NOMO-1 treated with dmso at 0.1 percent for 144 hours (cell line): ENCODE results near the gene CWH43.
"Not testable (repeated sequence)": the region's sequence is repeated elsewhere in the genome, so short reads cannot be mapped to it uniquely, and the experiment has no call there.

Experiments used
- DNase-seq: peaks from one replicate; lab custom pipeline; 2025; ENCODE audit not compliant: unreplicated experiment; lab: John Stamatoyannopoulos, UW

CWH43 gene

DNA sequence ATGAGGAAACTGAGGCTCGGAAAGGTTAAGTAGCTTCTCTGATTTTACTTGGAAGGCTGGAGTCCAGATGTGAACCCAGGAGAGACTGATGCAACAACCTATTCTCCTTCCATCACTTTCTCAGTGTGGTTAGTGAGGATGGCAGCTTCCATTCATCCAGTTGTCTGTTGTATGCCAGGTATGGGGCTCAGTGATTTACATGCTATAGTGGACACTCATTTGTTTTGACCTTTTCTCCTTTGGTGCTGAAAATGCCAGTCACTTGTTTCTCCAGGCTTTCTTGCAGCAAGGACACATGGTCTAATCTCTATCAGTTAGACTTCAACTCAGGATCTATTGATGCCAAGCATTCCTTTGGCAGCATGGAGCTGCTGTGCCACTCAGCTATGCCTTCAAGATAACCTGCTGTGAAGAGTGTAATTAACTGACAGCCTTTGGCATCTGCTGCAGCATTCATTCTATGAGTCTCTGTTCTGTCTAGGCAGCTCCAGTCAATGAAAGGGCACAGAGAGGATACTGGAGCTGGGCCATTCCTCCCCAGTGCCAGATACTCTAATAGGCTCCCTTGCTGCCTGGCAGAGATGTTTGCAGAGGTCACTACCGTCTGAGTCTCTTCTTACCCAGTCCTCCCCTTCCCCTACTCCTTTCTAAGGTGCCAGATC is 11.0 kb upstream of the CWH43 start:
- no peak for DNase-seq

DNA sequence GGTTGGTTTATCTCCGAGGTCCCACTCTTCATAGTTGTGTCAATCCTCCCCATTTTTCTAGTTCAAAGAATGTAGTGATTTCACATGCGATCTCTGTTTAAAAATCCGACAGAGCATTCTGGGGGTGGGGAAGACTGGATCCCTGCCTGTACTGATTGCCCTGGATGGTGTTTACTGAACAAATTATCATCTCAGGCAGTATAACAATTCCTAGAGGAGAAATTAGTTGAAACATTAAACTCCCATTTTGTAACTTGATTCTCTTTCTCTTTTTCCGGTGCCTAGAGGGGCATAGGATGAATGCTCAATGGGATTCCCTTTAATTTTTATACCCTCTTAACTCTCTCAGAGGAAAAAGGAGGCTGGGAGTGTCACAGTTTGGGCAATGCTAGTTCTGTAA is 10.0 kb upstream of the CWH43 start:
- DNase-seq, result no peak

DNA sequence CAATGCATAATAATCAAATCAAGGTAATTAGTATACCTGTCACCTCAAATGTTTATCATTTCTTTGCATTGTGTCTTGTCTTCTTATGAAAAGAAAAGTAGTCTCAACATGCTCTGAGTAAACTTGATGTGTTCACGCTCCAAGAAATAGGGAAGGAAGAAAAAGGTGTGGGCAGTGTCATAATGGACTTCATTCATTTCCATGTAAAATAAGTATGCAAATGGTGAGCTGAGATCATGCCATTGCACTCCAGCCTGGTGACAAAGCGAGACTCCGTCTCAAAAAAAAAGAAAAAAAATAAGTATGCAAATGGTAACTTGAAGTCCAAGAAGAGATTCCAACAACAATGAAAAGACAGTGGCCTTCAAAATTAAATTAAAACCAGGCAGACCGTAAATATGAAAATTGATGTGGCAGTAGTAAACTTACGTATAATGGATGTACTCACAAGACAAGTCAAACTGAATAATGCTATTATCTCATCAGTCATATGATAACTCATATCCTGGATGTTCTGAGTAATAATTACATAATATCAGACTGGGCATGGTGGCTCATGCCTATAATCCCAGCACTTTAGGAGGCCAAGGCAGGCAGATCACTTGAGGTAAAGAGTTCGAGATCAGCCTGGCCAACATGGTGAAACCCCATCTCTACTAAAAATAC is 6.0 kb upstream of the CWH43 start:
- DNase-seq, result no peak

DNA sequence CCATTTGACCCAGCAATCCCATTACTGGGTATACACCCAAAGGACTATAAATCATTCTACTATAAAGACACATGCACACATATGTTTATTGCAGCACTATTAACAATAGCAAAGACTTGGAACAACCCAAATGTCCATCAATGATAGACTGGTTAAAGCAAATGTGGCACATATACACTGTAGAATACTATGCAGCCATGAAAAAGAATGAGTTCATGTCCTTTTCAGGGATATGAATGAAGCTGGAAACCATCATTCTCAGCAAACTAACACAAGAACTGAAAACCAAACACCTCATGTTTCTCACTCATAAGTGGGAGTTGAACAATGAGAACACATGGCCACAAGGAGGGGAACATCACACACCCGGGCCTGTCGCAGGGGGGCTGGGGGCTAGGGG is 2.1 kb upstream of the CWH43 start:
- not testable (repeated sequence) for DNase-seq

DNA sequence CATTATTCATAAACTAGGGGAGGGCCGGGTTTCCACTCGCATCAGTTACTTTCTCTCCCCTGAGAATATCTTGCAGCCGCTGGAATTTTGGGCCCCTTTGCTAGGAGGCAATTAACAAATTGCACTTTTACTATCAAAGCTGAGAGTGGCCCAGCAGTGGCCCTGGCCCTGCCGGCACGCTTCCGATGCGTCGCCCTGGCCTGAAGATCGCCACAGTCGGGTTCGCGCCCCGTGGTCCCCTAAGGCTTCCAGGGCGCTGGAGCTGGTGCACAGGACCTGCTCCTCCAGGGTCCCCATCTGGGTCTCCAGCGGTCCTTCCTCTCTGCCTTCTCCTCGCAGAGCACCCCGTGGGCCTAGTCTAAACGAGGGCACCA is 486 bp upstream of the CWH43 start:
- DNase-seq, result no peak

DNA sequence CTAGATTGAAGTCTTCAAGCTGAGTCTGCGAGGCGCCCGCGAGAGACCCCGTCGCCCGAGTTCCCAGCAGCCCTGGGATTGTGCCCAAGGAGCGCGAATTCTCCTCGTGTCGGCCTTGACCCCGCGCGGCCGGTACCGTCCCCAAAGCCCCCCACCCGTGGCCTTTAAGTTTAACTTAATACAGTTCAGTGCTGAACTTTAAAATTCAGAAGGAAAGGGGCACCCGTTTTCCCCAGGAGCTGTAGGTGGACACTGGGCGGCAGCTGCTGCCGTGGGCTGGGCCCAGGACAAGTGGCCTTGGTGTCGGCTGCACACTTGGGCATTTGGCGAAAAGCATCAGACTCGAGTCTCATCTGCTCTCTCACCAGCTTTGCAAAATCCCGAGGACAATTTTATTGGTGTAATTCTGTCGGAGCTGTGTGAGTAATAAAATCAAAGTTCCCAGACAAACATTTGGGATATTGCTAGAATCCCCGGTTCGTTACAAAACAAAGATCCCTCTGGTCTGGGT is 634 bp downstream of the CWH43 start:
- DNase-seq, result no peak

DNA sequence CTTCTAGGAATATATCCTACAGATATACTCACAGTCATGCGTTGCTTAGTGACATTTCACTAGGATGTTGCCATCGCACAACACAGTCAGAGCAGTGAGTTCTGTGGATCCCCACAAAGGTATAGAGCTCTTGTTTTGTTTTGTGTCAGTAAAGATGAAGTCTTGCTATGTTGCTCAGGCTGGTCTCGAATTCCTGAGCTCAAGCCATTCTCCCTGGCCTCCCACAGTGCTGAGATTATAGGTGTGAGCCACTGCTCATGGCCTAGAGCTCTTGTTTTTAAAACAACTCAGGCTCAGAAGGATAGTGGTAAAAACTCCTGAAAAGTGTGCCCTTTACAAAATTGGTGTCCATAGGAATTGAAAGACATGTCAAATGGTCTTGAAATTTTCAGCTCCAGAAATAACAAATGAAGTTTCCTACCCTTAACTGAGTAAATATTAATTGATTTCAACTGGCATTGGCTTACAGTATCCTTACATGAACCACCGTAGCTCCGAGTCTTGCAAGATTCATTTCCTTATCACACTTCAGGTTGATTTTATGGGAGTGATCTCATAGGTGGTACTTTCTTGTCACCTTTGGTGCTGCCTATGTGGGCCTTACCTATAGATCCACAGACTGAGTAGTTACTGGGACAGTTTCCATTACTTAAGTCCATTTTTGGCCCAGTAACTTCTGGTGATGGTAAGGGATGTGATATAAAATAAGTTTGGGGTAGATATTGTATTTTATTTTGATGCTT is 3.6 kb downstream of the CWH43 start:
- no peak for DNase-seq

DNA sequence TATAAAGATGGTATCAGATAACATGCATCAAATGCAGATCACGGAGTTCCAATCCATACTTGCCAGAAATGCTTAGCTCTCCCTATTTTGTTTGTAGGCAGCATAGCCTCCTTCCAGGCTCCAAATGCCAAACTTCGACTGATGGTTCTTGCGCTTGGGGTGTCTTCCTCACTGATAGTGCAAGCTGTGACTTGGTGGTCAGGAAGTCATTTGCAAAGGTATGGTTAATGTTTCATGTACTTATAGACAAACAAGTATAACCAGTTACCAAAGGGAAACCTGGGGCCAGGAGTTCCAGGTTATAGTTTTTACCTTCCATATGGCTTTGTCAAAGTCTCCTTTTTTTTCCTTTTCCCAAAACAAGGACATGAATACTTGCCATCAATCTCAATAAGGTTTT is 5.3 kb downstream of the CWH43 start:
- DNase-seq, result no peak

DNA sequence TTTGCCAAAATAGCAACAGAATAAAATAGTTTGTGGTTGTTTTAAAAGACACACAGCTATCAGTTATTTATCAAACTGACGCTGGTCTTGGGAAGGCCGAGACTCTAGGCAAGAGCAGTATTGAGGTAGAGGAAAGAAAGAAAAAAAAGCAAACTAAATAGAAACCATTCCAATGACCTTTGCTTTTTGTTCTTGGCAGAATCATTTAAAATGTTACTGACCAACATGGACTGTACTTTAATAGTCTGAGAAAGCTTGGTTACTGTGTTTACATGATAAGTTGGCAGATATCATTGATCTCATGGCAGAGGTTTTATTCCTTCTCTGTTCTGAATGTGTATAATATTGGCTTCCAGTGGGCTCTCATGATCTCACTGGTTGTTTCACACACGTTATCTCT is 11.9 kb downstream of the CWH43 start:
- no peak for DNase-seq

DNA sequence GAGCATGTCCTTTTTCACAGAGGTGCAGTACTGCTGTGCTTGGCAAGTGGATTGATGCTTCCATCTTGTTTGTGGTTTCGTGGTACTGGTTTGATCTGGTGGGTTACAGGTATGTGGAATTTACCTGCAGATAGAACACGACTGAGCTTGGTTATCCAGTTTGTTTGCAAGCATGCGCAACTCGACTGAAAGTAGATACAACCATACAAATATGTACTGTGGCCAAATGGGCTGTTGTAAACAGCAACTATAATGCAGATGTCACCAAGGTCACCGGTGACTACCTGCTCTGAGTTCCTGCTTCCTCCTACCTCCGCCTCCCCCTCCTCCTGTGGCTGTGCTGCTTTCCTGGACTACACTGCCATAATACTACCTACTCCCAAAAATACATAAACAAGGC is 12.4 kb downstream of the CWH43 start:
- no peak for DNase-seq

DNA sequence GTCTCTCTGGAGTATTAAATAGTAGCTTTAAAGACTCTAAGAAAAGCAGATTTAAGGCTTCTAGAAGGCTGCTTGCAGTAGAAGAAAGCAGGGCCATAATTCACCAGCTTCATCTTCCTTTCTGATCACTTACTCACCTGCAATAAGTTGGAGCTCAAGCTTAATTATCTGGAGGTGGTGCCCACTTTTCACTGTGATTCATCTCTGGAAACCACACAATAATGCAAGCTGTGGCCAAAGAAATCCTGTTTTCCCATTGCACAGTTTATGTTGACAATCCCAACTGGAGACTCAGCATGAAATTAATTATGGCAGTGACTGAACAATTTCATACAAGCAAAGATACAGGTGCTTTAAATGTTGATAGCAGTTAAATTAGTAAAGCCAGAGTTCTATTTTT is 14.7 kb downstream of the CWH43 start:
- no peak for DNase-seq

DNA sequence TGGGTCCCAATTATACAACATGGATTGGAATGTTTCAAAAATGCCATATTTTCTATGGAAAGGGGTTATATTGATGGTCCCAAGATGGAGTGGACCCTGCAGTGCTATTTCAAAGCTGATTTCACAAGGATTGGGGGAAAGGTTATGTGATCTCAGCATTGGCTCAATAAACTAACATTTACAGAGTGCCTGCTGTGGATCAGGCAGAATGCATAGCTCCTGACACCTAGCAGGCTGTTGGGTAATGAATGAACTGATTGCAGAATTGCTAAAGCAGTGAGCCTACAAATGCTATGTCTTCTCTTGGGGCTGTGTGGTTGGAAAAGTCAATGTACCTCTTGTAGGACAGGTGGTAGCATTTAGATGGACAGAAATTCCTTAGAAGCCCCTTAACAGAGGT is 16.9 kb downstream of the CWH43 start:
- DNase-seq, result no peak

DNA sequence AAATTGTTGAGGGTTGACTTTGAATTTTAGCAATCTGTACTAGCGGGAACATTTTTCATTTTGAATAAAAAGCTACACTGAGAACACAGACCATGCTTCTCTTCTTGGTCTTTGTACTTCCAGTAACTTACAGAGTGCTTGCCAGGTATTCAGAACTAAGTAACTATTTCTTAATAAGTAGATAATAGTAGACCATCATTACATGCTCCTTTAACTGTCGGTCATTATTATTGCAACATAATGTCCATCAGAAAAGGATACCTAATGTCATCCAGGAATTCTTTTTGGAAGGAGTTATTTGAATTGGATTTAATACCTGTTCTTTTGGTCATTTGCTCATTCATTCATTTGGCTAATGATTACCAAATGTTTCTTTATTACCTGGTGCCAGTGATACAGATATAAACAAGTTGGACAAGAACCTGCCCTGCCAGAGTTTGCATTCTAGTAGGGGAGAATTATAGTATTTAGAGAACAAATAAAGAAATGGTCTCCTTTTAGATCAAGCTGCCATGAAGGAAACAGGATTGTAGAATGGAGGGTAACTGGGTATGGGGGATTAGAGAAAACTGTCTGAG is 32.7 kb downstream of the CWH43 start:
- no peak for DNase-seq

DNA sequence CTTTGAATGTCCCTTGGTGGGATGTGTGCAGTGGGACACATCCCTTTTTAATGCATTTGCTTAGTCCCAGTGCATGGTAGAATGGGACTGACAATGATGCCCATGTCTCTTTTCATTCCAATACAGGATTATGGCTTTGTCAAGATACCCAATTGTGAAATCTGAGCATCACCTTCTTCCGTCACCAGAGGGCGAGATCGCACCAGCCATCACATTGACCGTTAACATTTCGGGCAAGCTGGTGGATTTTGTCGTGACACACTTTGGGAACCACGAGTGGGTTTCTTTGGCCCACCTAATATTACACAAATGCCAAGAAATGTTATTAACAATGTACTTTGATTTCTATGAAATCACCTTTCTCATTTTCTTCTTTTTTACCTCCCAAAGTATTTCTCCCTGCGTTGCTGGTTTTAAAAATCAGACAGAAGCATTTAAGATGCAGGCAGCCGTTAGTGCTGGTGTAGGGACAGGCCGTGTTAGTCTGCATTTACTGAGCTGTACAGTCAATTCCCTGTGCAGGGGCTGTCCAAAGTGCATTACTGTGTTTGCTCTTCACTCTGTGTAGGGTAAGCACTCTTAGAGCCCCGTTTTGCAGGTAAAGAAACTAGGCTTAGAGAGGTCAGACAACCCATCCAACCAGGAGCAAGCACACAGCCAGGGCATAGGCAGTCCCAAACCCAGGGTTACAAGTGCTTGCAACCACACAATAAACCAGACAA is 46.5 kb downstream of the CWH43 start:
- DNase-seq, result no peak

DNA sequence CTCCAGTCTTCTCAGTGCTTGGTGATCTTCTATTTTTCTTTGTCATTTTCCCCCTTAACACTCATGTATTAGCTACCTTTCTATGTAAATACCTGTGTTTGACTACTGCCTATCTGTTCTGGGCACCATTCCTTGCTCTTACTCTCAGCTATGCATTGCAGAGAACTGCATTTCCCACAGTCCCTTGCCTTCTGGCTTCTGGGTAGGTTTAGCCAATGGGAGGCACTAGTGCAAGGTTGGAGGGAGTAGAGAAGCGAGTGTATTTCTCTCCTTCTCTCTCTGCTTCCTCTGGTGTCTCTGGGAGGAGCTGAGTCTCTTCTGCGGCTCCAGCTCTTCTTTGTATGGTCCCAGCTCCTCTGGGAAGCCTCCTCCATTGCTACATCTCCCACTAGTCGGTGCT is 50.5 kb downstream of the CWH43 start:
- DNase-seq, result no peak

DNA sequence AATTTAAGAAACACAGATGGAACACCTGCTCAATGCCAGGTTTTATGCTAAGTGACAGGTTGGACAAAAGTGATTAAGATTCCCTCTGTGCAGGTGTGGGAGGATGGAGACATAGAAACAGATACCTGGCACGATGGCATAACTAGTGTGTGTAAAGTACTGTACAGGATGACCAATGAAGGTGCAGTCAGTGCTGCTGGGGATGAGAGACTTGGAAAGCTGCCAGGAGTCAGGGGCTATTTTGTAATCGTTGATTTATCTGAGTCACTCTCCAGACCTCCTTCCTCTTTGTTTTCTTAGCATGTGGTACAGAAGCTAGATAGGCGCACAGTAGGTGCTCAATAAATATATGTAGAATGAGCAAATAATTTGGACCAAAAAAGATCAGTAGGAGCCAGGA is 58.2 kb downstream of the CWH43 start:
- no peak for DNase-seq

DNA sequence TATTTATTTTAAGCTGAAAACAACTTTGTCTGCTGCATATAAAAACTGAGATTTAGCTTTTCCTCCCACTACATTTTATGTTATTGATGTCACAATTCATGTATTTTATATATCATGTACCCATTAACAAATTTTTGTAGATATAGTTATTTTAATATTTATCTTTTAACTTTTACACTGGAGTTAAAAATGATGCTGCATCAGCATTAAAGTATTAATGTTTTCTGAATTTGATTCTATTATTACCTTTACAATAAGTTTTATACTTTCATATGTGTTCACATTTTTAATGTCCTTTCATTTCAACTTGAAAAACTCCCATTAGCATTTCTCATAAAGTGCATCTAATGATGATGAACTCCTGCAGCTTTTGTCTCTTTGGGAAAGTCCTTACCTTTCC is 72.2 kb downstream of the CWH43 start:
- DNase-seq, result no peak

DNA sequence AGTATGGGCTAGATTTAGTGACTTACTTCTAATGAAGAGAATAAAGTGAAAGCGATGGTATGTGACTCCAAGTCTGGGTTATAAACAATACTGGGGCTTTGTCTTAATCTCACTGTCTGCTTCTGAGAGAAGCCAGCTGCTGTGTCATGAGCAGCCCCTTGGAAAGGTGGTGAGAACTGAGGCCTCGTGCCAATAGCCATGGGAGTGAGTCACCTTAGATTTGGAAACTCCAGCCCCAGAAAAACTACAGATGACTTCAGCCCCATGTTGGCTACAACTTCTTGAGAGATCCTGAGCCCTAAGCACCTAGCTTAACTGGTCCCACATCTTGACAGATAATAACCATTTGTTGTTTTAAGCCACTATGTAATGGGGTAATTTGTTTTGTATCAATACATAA is 77.6 kb downstream of the CWH43 start:
- no peak for DNase-seq

DNA sequence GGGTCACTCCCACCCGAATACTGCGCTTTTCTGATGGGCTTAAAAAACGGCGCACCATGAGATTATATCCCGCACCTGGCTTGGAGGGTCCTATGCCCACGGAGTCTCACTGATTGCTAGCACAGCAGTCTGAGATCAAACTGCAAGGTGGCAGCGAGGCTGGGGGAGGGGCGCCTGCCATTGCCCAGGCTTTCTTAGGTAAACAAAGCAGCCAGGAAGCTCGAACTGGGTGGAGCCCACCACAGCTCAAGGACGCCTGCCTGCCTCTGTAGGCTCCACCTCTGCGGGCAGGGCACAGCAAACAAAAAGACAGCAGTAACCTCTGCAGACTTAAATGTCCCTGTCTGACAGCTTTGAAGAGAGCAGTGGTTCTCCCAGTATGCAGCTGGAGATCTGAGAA is 86.1 kb downstream of the CWH43 start:
- not testable (repeated sequence) for DNase-seq

DNA sequence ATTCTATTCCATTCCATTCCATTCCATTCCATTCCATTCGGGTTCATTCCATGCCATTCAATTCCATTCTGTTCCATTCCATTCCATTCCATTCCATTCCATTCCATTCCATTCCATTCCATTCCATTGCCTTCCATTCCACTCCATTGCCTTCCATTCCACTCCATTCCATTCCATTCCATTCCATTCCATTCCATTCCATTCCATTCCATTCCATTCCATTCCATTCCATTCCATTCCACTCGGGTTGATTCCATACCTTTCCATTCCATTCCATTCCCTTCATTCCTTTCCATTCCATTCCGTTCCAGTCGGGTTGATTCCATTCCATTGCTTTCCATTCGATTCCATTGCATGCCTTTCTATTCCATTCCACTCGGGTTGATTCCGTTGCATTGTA is 105.8 kb downstream of the CWH43 start:
- not testable (repeated sequence) for DNase-seq

DNA sequence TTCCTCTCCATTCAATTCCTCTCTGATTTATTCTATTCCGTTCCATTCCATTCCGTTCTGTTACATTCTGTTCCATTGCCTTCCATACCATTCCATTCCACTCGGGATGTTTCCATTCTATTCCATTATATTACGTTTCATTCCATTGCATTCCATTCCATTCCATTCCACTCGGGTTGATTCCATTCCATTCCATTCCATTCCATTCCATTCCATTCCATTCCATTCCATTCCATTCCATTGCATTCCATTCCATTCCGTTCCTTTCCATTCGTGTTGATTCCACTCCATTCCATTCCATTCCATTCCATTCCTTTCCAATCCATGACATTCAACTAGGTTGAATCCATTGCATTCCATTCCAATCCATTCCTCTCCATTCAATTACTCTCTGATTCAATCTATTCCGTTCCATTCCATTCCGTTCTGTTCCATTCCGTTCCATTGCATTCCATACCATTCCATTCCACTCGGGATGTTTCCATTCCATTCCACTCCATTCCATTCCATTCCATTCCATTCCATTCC is 106.6 kb downstream of the CWH43 start:
- not testable (repeated sequence) for DNase-seq
